HepG2 (cell line): ENCODE measurements around the gene M1AP. TPM values are rescaled to one million over a fixed set of nuclear protein-coding genes. Genes with fewer than 3 reads are reported as not detected.

ENCODE experiments used
- ATAC-seq: fragments of 200-7000 bp; cut with Tn5 transposase; 3 replicates; pipeline ENCODE4 v1.9.1; 2020; ENCODE audit warnings: mild to moderate bottlenecking, moderate library complexity
- Bru-seq: library from RNA; stranded (reverse); fragments of 400-500 nt; gene quantifications from one replicate; lab custom pipeline; 2021; lab: Mats Ljungman, UMichigan
- BruChase-seq, 2 experiments: library from RNA; stranded (reverse); fragments of 400-500 nt; gene quantifications; one replicate each; lab custom pipeline; 2021; lab: Mats Ljungman, UMichigan
- BruUV-seq: library from RNA; stranded (reverse); fragments of 400-500 nt; replicated peaks from 2 replicates; lab custom pipeline; 2021; lab: Mats Ljungman, UMichigan
- CTCF ChIA-PET: fragments of 300-600 bp; formaldehyde crosslinking; extraction: SDS; loops from one replicate; lab custom pipeline; 2021; ENCODE audit warnings: low total read pairs, inconsistent platforms, low intra/inter-chr PET ratio; lab: Yijun Ruan, JAX
- POLR2A ChIA-PET: fragments of 350-600 bp; sonication (Branson Sonifier 250); formaldehyde crosslinking; loops from one replicate; lab custom pipeline; 2020; ENCODE audit warnings: antibody characterized with exemption, inconsistent platforms; lab: Yijun Ruan, JAX
- DNase-seq: peaks from one replicate; pipeline ENCODE4 v3.0.0-alpha.2; 2015; ENCODE audit warnings: low spot score
- FAIRE-seq: peaks from 3 replicates; lab custom pipeline; 2011; peaks lifted over from hg19 to GRCh38; lab: Jason Lieb, UNC
- H2AFZ ChIP-seq: one replicate; pipeline ENCODE4 v1.6.1; 2011; ENCODE audit warnings: low read length, inconsistent platforms
- H3K27ac ChIP-seq: fragments of 300-600 bp; 3 replicates; pipeline ENCODE4 v1.8.0; 2011; ENCODE audit warnings: mixed run types, mild to moderate bottlenecking, mixed read lengths, low read length, inconsistent platforms; ENCODE audit not compliant: insufficient read depth; ENCODE audit errors: extremely low read length
- H3K27me3 ChIP-seq, 2 experiments: fragments of 200-600 bp in 1 of 2; 2 replicates in 1 of 2; 3 replicates in 1 of 2; pipeline versions ENCODE4 v1.6.0 to v1.8.0; 2011; ENCODE audit warnings: low read length in 2 of 2, mild to moderate bottlenecking in 2 of 2, moderate library complexity in 2 of 2, inconsistent platforms in 1 of 2; ENCODE audit not compliant: insufficient read depth in 2 of 2, control insufficient read depth in 1 of 2
- H3K36me3 ChIP-seq, 2 experiments: fragments of 200-600 bp in 1 of 2; replicated peaks in 1 of 2; 2 replicates in 1 of 2; 3 replicates in 1 of 2; pipeline versions ENCODE4 v1.5.1 to v1.8.0; 2011; ENCODE audit warnings: low read length in 2 of 2, inconsistent platforms in 1 of 2; ENCODE audit not compliant: insufficient read depth in 2 of 2, control insufficient read depth in 1 of 2
- H3K4me1 ChIP-seq: 2 replicates; pipeline ENCODE4 v1.5.1; 2012; ENCODE audit warnings: low read length, inconsistent platforms; ENCODE audit not compliant: insufficient read depth
- H3K4me2 ChIP-seq: 2 replicates; pipeline ENCODE4 v1.6.0; 2011; ENCODE audit warnings: low read depth, low read length, inconsistent platforms
- H3K4me3 ChIP-seq, 3 experiments: fragments of 200-600 bp in 1 of 3; sonication (generic), shearing (Covaris generic) in 1 of 3; replicated peaks in 1 of 3; 2 replicates each; pipeline ENCODE4 v1.5.1; 2011 to 2016; ENCODE audit warnings: low read length in 3 of 3, inconsistent platforms in 2 of 3, low read depth in 2 of 3, mild to moderate bottlenecking in 2 of 3, control low read depth in 1 of 3, mixed read lengths in 1 of 3; ENCODE audit not compliant: insufficient read depth in 1 of 3
- H3K79me2 ChIP-seq: one replicate; pipeline ENCODE4 v1.6.1; 2011; ENCODE audit warnings: low read length, inconsistent platforms; ENCODE audit not compliant: insufficient read depth
- H3K9ac ChIP-seq: 2 replicates; pipeline ENCODE4 v1.6.0; 2011; ENCODE audit warnings: mild to moderate bottlenecking, low read depth, low read length, inconsistent platforms; ENCODE audit not compliant: insufficient read depth
- H3K9me3 ChIP-seq: 2 replicates; pipeline ENCODE4 v1.5.1; 2012; ENCODE audit warnings: mild to moderate bottlenecking, low read length
- H4K20me1 ChIP-seq: 2 replicates; pipeline ENCODE4 v1.6.0; 2011; ENCODE audit warnings: inconsistent platforms, mild to moderate bottlenecking, low read length, moderate library complexity; ENCODE audit not compliant: insufficient read depth
- ZBTB33 ChIP-seq: sonication (generic); formaldehyde crosslinking; IDR thresholded peaks from 2 replicates; pipeline ENCODE4 v1.4.0; 2020; ENCODE audit warnings: missing genetic modification reagents
- ZNF33A ChIP-seq: sonication (generic); formaldehyde crosslinking; IDR thresholded peaks from 2 replicates; pipeline ENCODE4 v1.5.1; 2020; ENCODE audit warnings: missing genetic modification reagents, mild to moderate bottlenecking, moderate library complexity, borderline replicate concordance
- ZNF768 ChIP-seq: sonication (generic); formaldehyde crosslinking; IDR thresholded peaks from 2 replicates; pipeline ENCODE4 v1.4.0; 2020; ENCODE audit warnings: missing genetic modification reagents
- WGBS: methylation state at CpG from one replicate; pipeline ENCODE4 v1.1.6; 2017; ENCODE audit warnings: low lambda C conversion rate; 5-methylcytosine and 5-hydroxymethylcytosine counted together
- in situ Hi-C: cut with HindIII; loops from 2 replicates; pipeline ENCODE4 v1.10.0; 2017; ENCODE audit warnings: low pct_unique_long_range_greater_than_20kb; ENCODE audit not compliant: extremely low pct_ligation_motif_present
- intact Hi-C: fragments of 100-400 bp; cut with micrococcal nuclease; formaldehyde crosslinking; loops from one replicate; pipeline ENCODE4 v1.10.0; 2022; ENCODE audit not compliant: unreplicated experiment
- long read RNA-seq, 2 experiments: library from RNA in 1 of 2; library from polyadenylated mRNA in 1 of 2; stranded (forward) in 1 of 2; unstranded in 1 of 2; transcript quantifications; one replicate each; pipeline ENCODE4 v2.0.0, GENCODE V29; 2019 to 2022
- polyA minus RNA-seq, 3 experiments: library from RNA; depleted of rRNA, polyadenylated mRNA; stranded (reverse); fragments of >200 nt; gene quantifications; 2 replicates each; pipeline ENCODE4 v1.2.3, GENCODE V29; 2011; ENCODE audit warnings: low replicate concordance in 1 of 3
- polyA plus RNA-seq, 8 experiments: library from polyadenylated mRNA; depleted of rRNA in 3 of 8; stranded (reverse) in 7 of 8; unstranded in 1 of 8; fragments of >200 nt; fragmentation: Illumina TruSeq in 4 of 8; extraction: Trizol in 4 of 8; gene quantifications; 2 replicates each; pipeline versions ENCODE4 v1.2.1 to v1.2.3, GENCODE V29; 2011 to 2016; ENCODE audit warnings: low read depth in 4 of 8, missing spikeins in 1 of 8, mixed read lengths in 1 of 8; ENCODE audit not compliant: insufficient read depth in 1 of 8
- total RNA-seq, 5 experiments: library from RNA; depleted of rRNA; stranded (reverse); fragments of >200 nt; fragmentation: Illumina TruSeq; extraction: Trizol; gene quantifications; 2 replicates each; pipeline ENCODE4 v1.2.3, GENCODE V29; 2016; ENCODE audit warnings: low read depth in 1 of 5

The M1AP gene, protein sequence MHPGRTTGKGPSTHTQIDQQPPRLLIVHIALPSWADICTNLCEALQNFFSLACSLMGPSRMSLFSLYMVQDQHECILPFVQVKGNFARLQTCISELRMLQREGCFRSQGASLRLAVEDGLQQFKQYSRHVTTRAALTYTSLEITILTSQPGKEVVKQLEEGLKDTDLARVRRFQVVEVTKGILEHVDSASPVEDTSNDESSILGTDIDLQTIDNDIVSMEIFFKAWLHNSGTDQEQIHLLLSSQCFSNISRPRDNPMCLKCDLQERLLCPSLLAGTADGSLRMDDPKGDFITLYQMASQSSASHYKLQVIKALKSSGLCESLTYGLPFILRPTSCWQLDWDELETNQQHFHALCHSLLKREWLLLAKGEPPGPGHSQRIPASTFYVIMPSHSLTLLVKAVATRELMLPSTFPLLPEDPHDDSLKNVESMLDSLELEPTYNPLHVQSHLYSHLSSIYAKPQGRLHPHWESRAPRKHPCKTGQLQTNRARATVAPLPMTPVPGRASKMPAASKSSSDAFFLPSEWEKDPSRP
- total RNA-seq (2016; rRNA removed; fragmentation: Illumina TruSeq; extraction: Trizol) = not detected in 2 replicates
- not detected in 2 replicates for total RNA-seq (2016; cell fraction: cytosol; rRNA removed; fragmentation: Illumina TruSeq; extraction: Trizol; ENCODE audit: low read depth)
- total RNA-seq (2016; cell fraction: insoluble cytoplasmic fraction; rRNA removed; fragmentation: Illumina TruSeq; extraction: Trizol) = not detected in 2 replicates
- not detected in 2 replicates for total RNA-seq (2016; cell fraction: membrane; rRNA removed; fragmentation: Illumina TruSeq; extraction: Trizol)
- total RNA-seq (2016; cell fraction: nucleus; rRNA removed; fragmentation: Illumina TruSeq; extraction: Trizol) = not detected in 2 replicates
- polyA plus RNA-seq (2011; rRNA removed) = 0.16 TPM in 1 of 2 replicates, not detected in the other
- not detected in 2 replicates for polyA plus RNA-seq (2011; cell fraction: cytosol; rRNA removed)
- not detected in 2 replicates for polyA plus RNA-seq (2011; cell fraction: nucleus; rRNA removed)
- polyA plus RNA-seq (2012) = not detected in 2 replicates
- not detected in 2 replicates for polyA plus RNA-seq (2016; cell fraction: cytosol; fragmentation: Illumina TruSeq; extraction: Trizol; ENCODE audit: low read depth)
- not detected in 2 replicates for polyA plus RNA-seq (2016; cell fraction: insoluble cytoplasmic fraction; fragmentation: Illumina TruSeq; extraction: Trizol; ENCODE audit: low read depth)
- not detected in 2 replicates for polyA plus RNA-seq (2016; cell fraction: membrane; fragmentation: Illumina TruSeq; extraction: Trizol; ENCODE audit: low read depth)
- polyA plus RNA-seq (2016; cell fraction: nucleus; fragmentation: Illumina TruSeq; extraction: Trizol; ENCODE audit: insufficient read depth, low read depth) = not detected in 2 replicates
- polyA minus RNA-seq (2011; rRNA and poly(A)+ RNA removed; ENCODE audit: low replicate concordance) = not detected in 2 replicates
- polyA minus RNA-seq (2011; cell fraction: cytosol; rRNA and poly(A)+ RNA removed) = not detected in 2 replicates
- polyA minus RNA-seq (2011; cell fraction: nucleus; rRNA and poly(A)+ RNA removed) = not detected in 2 replicates
- Bru-seq, nascent RNA = percentile 0 among the genes with signal in this experiment
- percentile 1 among the genes with signal in this experiment for BruChase-seq, experiment 1, labeled RNA remaining after a 6-hour chase
- BruChase-seq, experiment 2, labeled RNA remaining after a 2-hour chase = percentile 1 among the genes with signal in this experiment
- long read RNA-seq, experiment 1 = 0 reads
- long read RNA-seq, experiment 2 = 0 reads

DNA sequence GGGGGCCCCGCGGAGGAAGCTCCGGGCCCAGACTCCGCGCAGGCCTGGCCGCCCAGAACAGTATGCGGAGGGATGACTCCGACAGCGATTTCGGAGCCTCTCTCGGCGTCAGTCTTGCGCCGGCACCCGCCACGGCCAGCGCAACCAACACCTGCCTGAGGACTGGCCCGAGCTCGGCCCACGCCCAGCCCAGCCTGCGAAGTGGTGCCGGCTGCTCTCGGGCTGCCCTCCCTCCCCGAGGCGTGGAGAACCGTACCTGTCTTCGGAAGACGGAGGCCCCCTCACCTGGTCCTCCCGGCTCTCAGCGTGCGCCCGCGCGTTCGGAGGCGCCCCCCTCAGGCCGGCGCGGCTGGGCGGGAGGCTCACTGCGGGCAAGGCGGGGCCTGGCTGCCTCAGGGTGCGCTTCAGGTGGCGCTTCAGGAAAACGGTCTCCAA is at the start of gene M1AP:
M1AP (minus strand) TSS at position 322 of the 435 bp plus-strand sequence. CDS start 8,055 bp downstream, outside the sequence.
- CTCF ChIA-PET = no interaction called here
- DNase-seq = no peak
- Histone ChIP-seq H3K4me3 (no peak within 1 kb of the TSS), H3K4me2 (no peak within 1 kb of the TSS), H3K9ac (no peak within 1 kb of the TSS), H3K27me3 (peaks cover 1 to 5% of the 10 kb centered on the region in 2 experiments; a peak in 1 of 5 replicates), H2AFZ (no peak within 1 kb of the TSS), H4K20me1 (no peaks in the 10 kb centered on the region), H3K79me2 (no peaks in the 10 kb centered on the region), H3K27ac (no peak within 1 kb of the TSS), H3K36me3 (no peaks in the 10 kb centered on the region), H3K9me3 (no peaks in the 10 kb centered on the region), H3K4me1 (no peaks in the 10 kb centered on the region)
- TF ChIP-seq ZNF768 (CRISPR knock-in tag) (peak; percentile 10; the same call in 1 of the 2 replicates), ZNF33A (CRISPR knock-in tag) (no peak), ZBTB33 (peak; percentile 46; the same call in 1 of the 2 replicates)
- no peak for FAIRE-seq
- POLR2A ChIA-PET = no interaction called here
- no TSS peak for BruUV-seq
- 92% methylated on average over 36 of the region's 45 CpGs for WGBS
- intact Hi-C loops = no loop called here
- in situ Hi-C loops = no loop called here
- no peak for ATAC-seq
